Renal pelvis (tissue), 4 donors: ENCODE results near the gene GABRG3. TPM values are rescaled to one million over a fixed set of nuclear protein-coding genes. Genes with fewer than 3 reads are reported as not detected.

Experiments
- DNase-seq: peaks from one replicate; pipeline ENCODE4 v3.0.0-alpha.2; 2013
- polyA plus RNA-seq, 3 donors: library from polyadenylated mRNA; unstranded; fragments of 120-200 nt; gene quantifications; one replicate each; pipeline ENCODE4 v1.2.1, GENCODE V29; 2013; ENCODE audit not compliant: insufficient read length in 3 of 3

The GABRG3 gene
- polyA plus RNA-seq, 3 donors = 1.4 to 2.3 (median 1.7) TPM

GRCh38 chr15:27241943-27242342 is 271.0 kb downstream of the GABRG3 start:
- DNase-seq = no peak

GRCh38 chr15:27244047-27244446 is 273.1 kb downstream of the GABRG3 start:
- DNase-seq = no peak

- DNase-seq = no peak
These were observed 277.3 kb downstream of the GABRG3 start for GRCh38 chr15:27248251-27248650.

GRCh38 chr15:27249046-27249759 is 278.2 kb downstream of the GABRG3 start:
- no peak for DNase-seq

GRCh38 chr15:27249760-27250109 is 278.8 kb downstream of the GABRG3 start:
- DNase-seq = no peak

- DNase-seq = no peak
These were observed 279.2 kb downstream of the GABRG3 start for GRCh38 chr15:27250223-27250622.

- DNase-seq = peak; percentile 14
These were observed 283.1 kb downstream of the GABRG3 start for GRCh38 chr15:27254055-27254454.

- DNase-seq = no peak
These were observed 283.8 kb downstream of the GABRG3 start for GRCh38 chr15:27254801-27255200.

GRCh38 chr15:27256446-27256845 is 285.5 kb downstream of the GABRG3 start:
- no peak for DNase-seq

- DNase-seq = no peak
These were observed 287.3 kb downstream of the GABRG3 start for GRCh38 chr15:27258287-27258686.

GRCh38 chr15:27260523-27260922 is 289.5 kb downstream of the GABRG3 start:
- DNase-seq = no peak

- DNase-seq = no peak
These were observed 297.9 kb downstream of the GABRG3 start for GRCh38 chr15:27268923-27269322.

GRCh38 chr15:27271258-27271657 is 300.3 kb downstream of the GABRG3 start:
- no peak for DNase-seq

GRCh38 chr15:27272427-27272826 is 301.4 kb downstream of the GABRG3 start:
- DNase-seq = no peak

- no peak for DNase-seq
These were observed 302.5 kb downstream of the GABRG3 start for GRCh38 chr15:27273506-27273905.

- peak; percentile 49 for DNase-seq
These were observed 307.8 kb downstream of the GABRG3 start for GRCh38 chr15:27278761-27279160.

GRCh38 chr15:27292641-27293040 is 321.7 kb downstream of the GABRG3 start:
- no peak for DNase-seq

GRCh38 chr15:27293607-27294006 is 322.6 kb downstream of the GABRG3 start:
- no peak for DNase-seq

- no peak for DNase-seq
These were observed 346.8 kb downstream of the GABRG3 start for GRCh38 chr15:27317736-27318135.

GRCh38 chr15:27323801-27324200 is 352.8 kb downstream of the GABRG3 start:
- no peak for DNase-seq

- DNase-seq = peak; percentile 42
These were observed 354.1 kb downstream of the GABRG3 start for GRCh38 chr15:27324886-27325615.

GRCh38 chr15:27327467-27328025 is 356.6 kb downstream of the GABRG3 start:
- DNase-seq = no peak

- DNase-seq = no peak
These were observed 357.2 kb downstream of the GABRG3 start for GRCh38 chr15:27328186-27328585.
